ENCODE results near the gene OR52N1.

- no peak for TF ChIP-seq CTCF (IDR thresholded peaks at IDR 0.05)
- no peak for TF ChIP-seq POLR2A (IDR thresholded peaks at IDR 0.05)
These were observed 42.4 kb upstream of the OR52N1 start for GRCh38 chr11:5833446-5833845.
